Pancreas (tissue), 10 donors: Measurements from ENCODE around the gene ZC3H18. TPM values are rescaled to one million over a fixed set of nuclear protein-coding genes. Genes with fewer than 3 reads are reported as not detected.

Source experiments
- ATAC-seq, 4 donors: fragments of 200-7000 bp; cut with Tn5 transposase; one replicate each; pipeline versions ENCODE4 v1.8.0 to v1.9.1; 2020; ENCODE audit warnings: mild to moderate bottlenecking in 4 of 4, moderate library complexity in 4 of 4
- DNase-seq, 6 donors: peaks; one replicate each; pipeline ENCODE4 v3.0.0-alpha.2; 2020
- FAIRE-seq: peaks from 2 replicates; lab custom pipeline; 2012; peaks lifted over from hg19 to GRCh38; lab: Jason Lieb, UNC
- H3K27ac ChIP-seq, 4 donors: fragments of 200-600 bp; sonication (generic); 1 replicate in 3 of 4; 2 replicates in 1 of 4; pipeline versions ENCODE4 v1.5.0 to v1.8.0; 2020
- H3K27me3 ChIP-seq, 4 donors: fragments of 200-600 bp; one replicate each; pipeline ENCODE4 v1.8.0; 2021
- H3K36me3 ChIP-seq, 3 donors: fragments of 200-600 bp; sonication (generic) in 1 of 3; one replicate each; pipeline versions ENCODE4 v1.5.0 to v1.8.0; 2020 to 2021
- H3K4me1 ChIP-seq, 3 donors: fragments of 200-600 bp; one replicate each; pipeline ENCODE4 v1.8.0; 2021
- H3K4me3 ChIP-seq, 4 donors: fragments of 200-600 bp; sonication (generic) in 2 of 4; one replicate each; pipeline versions ENCODE4 v1.5.0 to v1.8.0; 2020 to 2021
- H3K9me3 ChIP-seq, 4 donors: fragments of 200-600 bp; one replicate each; pipeline ENCODE4 v1.8.0; 2021
- CTCF ChIP-seq, 4 donors: fragments of 200-600 bp; sonication (generic) in 3 of 4; IDR thresholded peaks; one replicate each; pipeline versions ENCODE4 v1.5.0 to v1.8.0; 2021; ENCODE audit warnings: antibody characterized with exemption in 4 of 4
- WGBS, 2 donors: extraction: QIAGEN DNeasy Blood & Tissue Kit; methylation state at CpG; one replicate each; pipeline ENCODE4 v1.1.7; 2013; 5-methylcytosine and 5-hydroxymethylcytosine counted together
- intact Hi-C, 3 donors: fragments of 100-400 bp; cut with DNase I; formaldehyde crosslinking; loops; one replicate each; pipeline versions ENCODE4 v1.11.1 to v1.14.2; 2022
- polyA plus RNA-seq, 2 donors: library from polyadenylated mRNA; stranded (reverse); fragments of 200-250 nt; gene quantifications; one replicate each; pipeline ENCODE4 v1.2.3, GENCODE V29; 2013
- total RNA-seq, 6 donors: library from RNA; stranded (reverse); fragmentation: NEBNext Ultra II Directional in 4 of 6; extraction: Animal tissue kit (Norgen Biotek cat#: 25700) in 4 of 6; gene quantifications; one replicate each; pipeline versions ENCODE4 v1.2.1 to v1.2.4, GENCODE V29; 2021 to 2023
- donor health status: healthy with polysubstance abuse.
- donor health status: DM: no; HTN: no; CAD: no; lungs with moderate emphysema.
- donor health status: DM: no; HTN: no; CAD: no.
- donor health status: control.
- donor health status: control.
- donor health status: Bipolar disorder and iron deficiency.
- donor health status: DM: yes; HTN: yes; CAD: no.
- donor health status: DM: no; HTN: no; CAD: no.
- donor health status: DM: no; HTN: no; CAD: no.
- donor health status: DM: yes; HTN: yes; CAD: no.

The ZC3H18 gene
- total and polyA plus RNA-seq, 8 donors = 12.2 to 27.6 (median 16.8) TPM

- no peaks in the 10 kb centered on the region for H3K27me3 ChIP-seq
- H3K27ac ChIP-seq = no peak overlapping the region
- TF ChIP-seq CTCF (IDR thresholded peaks at IDR 0.05) = no peak
- H3K36me3 ChIP-seq = peaks cover 3 to 29% (median 4%) of the 10 kb centered on the region in 3 donors
- no peaks in the 10 kb centered on the region for H3K9me3 ChIP-seq
- no peaks in the 10 kb centered on the region for H3K4me1 ChIP-seq
- ATAC-seq (no peak), FAIRE-seq (no peak), DNase-seq (no peak)
- no peak overlapping the region for H3K4me3 ChIP-seq
- intact Hi-C loops = no loop called here
- WGBS, 2 donors = 93% methylated on average over 23 of the region's 23 CpGs
Observed at GRCh38 chr16:88630941-88631340, 60.7 kb downstream of the ZC3H18 start.

- H3K4me3 ChIP-seq = no peak overlapping the region
- intact Hi-C loops = no loop called here
- H3K36me3 ChIP-seq = peaks cover 3 to 29% (median 4%) of the 10 kb centered on the region in 3 donors
- H3K4me1 ChIP-seq = no peaks in the 10 kb centered on the region
- no peak overlapping the region for H3K27ac ChIP-seq
- no peaks in the 10 kb centered on the region for H3K9me3 ChIP-seq
- ATAC-seq (no peak), DNase-seq (no peak), FAIRE-seq (no peak)
- H3K27me3 ChIP-seq = no peaks in the 10 kb centered on the region
- no peak for TF ChIP-seq CTCF (IDR thresholded peaks at IDR 0.05)
- 81 to 83% methylated on average over 16 of the region's 16 CpGs for WGBS, 2 donors
Observed at GRCh38 chr16:88631384-88631783, 61.2 kb downstream of the ZC3H18 start.

- Histone ChIP-seq H3K27ac (no peak overlapping the region), H3K9me3 (no peaks in the 10 kb centered on the region), H3K36me3 (peaks cover 3 to 29% (median 4%) of the 10 kb centered on the region in 3 donors), H3K4me3 (no peak overlapping the region), H3K27me3 (no peaks in the 10 kb centered on the region), H3K4me1 (no peaks in the 10 kb centered on the region)
- FAIRE-seq (no peak), ATAC-seq (no peak), DNase-seq (peak in 1 of 6 donors; percentile 69)
- intact Hi-C loops = no loop called here
- no peak for TF ChIP-seq CTCF (IDR thresholded peaks at IDR 0.05)
- WGBS, 2 donors = 88 to 90% methylated on average over 29 to 30 of the region's 30 CpGs
Observed at GRCh38 chr16:88631920-88632586, 61.9 kb downstream of the ZC3H18 start.

GRCh38 chr16:88632587-88632930 is 62.4 kb downstream of the ZC3H18 start:
- peaks cover 3 to 29% (median 4%) of the 10 kb centered on the region in 3 donors for H3K36me3 ChIP-seq
- WGBS, 2 donors = 97% methylated on average over 11 of the region's 11 CpGs
- intact Hi-C loops = no loop called here
- FAIRE-seq (no peak), ATAC-seq (no peak), DNase-seq (no peak)
- no peak overlapping the region for H3K27ac ChIP-seq
- H3K9me3 ChIP-seq = no peaks in the 10 kb centered on the region
- no peak overlapping the region for H3K4me3 ChIP-seq
- H3K27me3 ChIP-seq = no peaks in the 10 kb centered on the region
- H3K4me1 ChIP-seq = no peaks in the 10 kb centered on the region
- no peak for TF ChIP-seq CTCF (IDR thresholded peaks at IDR 0.05)

GRCh38 chr16:88633684-88634140 is 63.5 kb downstream of the ZC3H18 start:
- peak in 2 of 4 donors; percentile 21 to 42 for ATAC-seq
- no peaks in the 10 kb centered on the region for H3K9me3 ChIP-seq
- no peak overlapping the region for H3K27ac ChIP-seq
- intact Hi-C loops = no loop called here
- WGBS, 2 donors = 69 to 74% methylated on average over 23 of the region's 23 CpGs
- FAIRE-seq = no peak
- peak in 1 of 4 donors; percentile 8 for TF ChIP-seq CTCF (IDR thresholded peaks at IDR 0.05)
- H3K4me3 ChIP-seq = peak overlapping the region in 1 of 4 donors; percentile 32
- peaks cover 0 to 7% (median 0%) of the 10 kb centered on the region in 3 donors for H3K4me1 ChIP-seq
- DNase-seq = peak in 1 of 6 donors; percentile 74
- peaks cover 3 to 23% (median 4%) of the 10 kb centered on the region in 3 donors for H3K36me3 ChIP-seq
- H3K27me3 ChIP-seq = no peaks in the 10 kb centered on the region
